HepG2 (cell line): ENCODE data around the gene SPRYD4. TPM values are rescaled to one million over a fixed set of nuclear protein-coding genes. Genes with fewer than 3 reads are reported as not detected.

Experiments used
- ARHGAP35 ChIP-seq: sonication (generic); formaldehyde crosslinking; IDR thresholded peaks from 2 replicates; pipeline ENCODE4 v1.9.0; 2022; ENCODE audit warnings: mild to moderate bottlenecking, inconsistent platforms, moderate library complexity, missing genetic modification reagents, borderline replicate concordance
- ATF3 ChIP-seq: sonication (generic); formaldehyde crosslinking; IDR thresholded peaks from 2 replicates; pipeline ENCODE4 v1.4.0; 2020; ENCODE audit warnings: missing genetic modification reagents
- DNMT1 ChIP-seq: sonication (generic); formaldehyde crosslinking; IDR thresholded peaks from 2 replicates; pipeline ENCODE4 v1.5.1; 2020; ENCODE audit warnings: mild to moderate bottlenecking, missing genetic modification reagents
- EHMT2 ChIP-seq: fragments of 200-600 bp; sonication (generic); IDR thresholded peaks from 2 replicates; pipeline ENCODE4 v1.7.0; 2017; ENCODE audit warnings: antibody characterized with exemption, low read depth, low read length, borderline replicate concordance
- FOXA1 ChIP-seq, 2 experiments: fragments of 450-650 bp in 1 of 2; sonication (generic) in 1 of 2; formaldehyde crosslinking in 1 of 2; IDR thresholded peaks; 2 replicates each; pipeline versions ENCODE4 v1.4.0 to v1.6.1; 2016 to 2020; ENCODE audit warnings: missing genetic modification reagents in 1 of 2
- KDM4B ChIP-seq: sonication (generic); formaldehyde crosslinking; IDR thresholded peaks from 2 replicates; pipeline ENCODE4 v1.4.0; 2020; ENCODE audit warnings: missing genetic modification reagents
- RARA ChIP-seq: IDR thresholded peaks from 2 replicates; pipeline ENCODE4 v1.6.1; 2016; ENCODE audit warnings: missing genetic modification reagents, missing compliant biosample characterization
- SOX6 ChIP-seq, 2 experiments: fragments of 450-650 bp in 1 of 2; sonication (generic) in 1 of 2; formaldehyde crosslinking in 1 of 2; IDR thresholded peaks; 2 replicates each; pipeline versions ENCODE4 v1.4.0 to v1.6.1; 2017 to 2020; ENCODE audit warnings: antibody characterized with exemption in 1 of 2, mild to moderate bottlenecking in 1 of 2, missing genetic modification reagents in 1 of 2
- TAF1 ChIP-seq: sonication (generic); formaldehyde crosslinking; IDR thresholded peaks from 2 replicates; pipeline ENCODE4 v1.4.0; 2020; ENCODE audit warnings: missing genetic modification reagents
- TBX2 ChIP-seq: sonication (generic); formaldehyde crosslinking; IDR thresholded peaks from 2 replicates; pipeline ENCODE4 v1.5.0; 2020; ENCODE audit warnings: missing genetic modification reagents, mild to moderate bottlenecking, borderline replicate concordance
- TRIM24 ChIP-seq: sonication (generic); formaldehyde crosslinking; IDR thresholded peaks from 2 replicates; pipeline ENCODE4 v1.8.0; 2022; ENCODE audit warnings: mild to moderate bottlenecking, missing genetic modification reagents
- YY1 ChIP-seq: IDR thresholded peaks from 2 replicates; pipeline ENCODE4 v1.6.1; 2011; ENCODE audit warnings: low read length, low read depth, moderate library complexity, mild to moderate bottlenecking; ENCODE audit not compliant: insufficient read depth, insufficient replicate concordance
- ZNF260 ChIP-seq: sonication (generic); formaldehyde crosslinking; IDR thresholded peaks from 2 replicates; pipeline ENCODE4 v1.4.0; 2020; ENCODE audit warnings: missing genetic modification reagents, low read depth, mild to moderate bottlenecking, borderline replicate concordance
- ZNF468 ChIP-seq: sonication (generic); formaldehyde crosslinking; IDR thresholded peaks from 2 replicates; pipeline ENCODE4 v1.8.0; 2022; ENCODE audit warnings: mild to moderate bottlenecking, moderate library complexity, missing genetic modification reagents
- ZNF562 ChIP-seq: sonication (generic); formaldehyde crosslinking; IDR thresholded peaks from 2 replicates; pipeline ENCODE4 v1.8.0; 2022; ENCODE audit warnings: missing genetic modification reagents, borderline replicate concordance
- ZNF574 ChIP-seq: sonication (generic); formaldehyde crosslinking; IDR thresholded peaks from 2 replicates; pipeline ENCODE4 v1.4.0; 2020; ENCODE audit warnings: missing genetic modification reagents
- ZNF800 ChIP-seq: sonication (generic); formaldehyde crosslinking; IDR thresholded peaks from 2 replicates; pipeline ENCODE4 v1.4.0; 2020; ENCODE audit warnings: missing genetic modification reagents
- ZNF850 ChIP-seq: sonication (generic); formaldehyde crosslinking; conservative IDR thresholded peaks from 2 replicates; pipeline ENCODE4 v1.9.0; 2021; ENCODE audit warnings: mild to moderate bottlenecking, missing genetic modification reagents
- polyA plus RNA-seq, 8 experiments: library from polyadenylated mRNA; depleted of rRNA in 3 of 8; stranded (reverse) in 7 of 8; unstranded in 1 of 8; fragments of >200 nt; fragmentation: Illumina TruSeq in 4 of 8; extraction: Trizol in 4 of 8; gene quantifications; 2 replicates each; pipeline versions ENCODE4 v1.2.1 to v1.2.3, GENCODE V29; 2011 to 2016; ENCODE audit warnings: low read depth in 4 of 8, missing spikeins in 1 of 8, mixed read lengths in 1 of 8; ENCODE audit not compliant: insufficient read depth in 1 of 8
- total RNA-seq, 5 experiments: library from RNA; depleted of rRNA; stranded (reverse); fragments of >200 nt; fragmentation: Illumina TruSeq; extraction: Trizol; gene quantifications; 2 replicates each; pipeline ENCODE4 v1.2.3, GENCODE V29; 2016; ENCODE audit warnings: low read depth in 1 of 5
- TF ChIP-seq, protein P1 (sequence below): sonication (generic); formaldehyde crosslinking; IDR thresholded peaks from 2 replicates; pipeline ENCODE4 v1.4.0; 2020; ENCODE audit warnings: missing genetic modification reagents
- TF ChIP-seq, protein P2 (sequence below): sonication (generic); formaldehyde crosslinking; conservative IDR thresholded peaks from 2 replicates; pipeline ENCODE4 v1.8.1; 2023; ENCODE audit warnings: missing genetic modification reagents

SPRYD4 gene
- total and polyA plus RNA-seq, 2 of the 13 experiments (the other 11 are each of a cell fraction or from before 2014, with no cell fraction given) = 3.9 to 4.5 TPM

DNA sequence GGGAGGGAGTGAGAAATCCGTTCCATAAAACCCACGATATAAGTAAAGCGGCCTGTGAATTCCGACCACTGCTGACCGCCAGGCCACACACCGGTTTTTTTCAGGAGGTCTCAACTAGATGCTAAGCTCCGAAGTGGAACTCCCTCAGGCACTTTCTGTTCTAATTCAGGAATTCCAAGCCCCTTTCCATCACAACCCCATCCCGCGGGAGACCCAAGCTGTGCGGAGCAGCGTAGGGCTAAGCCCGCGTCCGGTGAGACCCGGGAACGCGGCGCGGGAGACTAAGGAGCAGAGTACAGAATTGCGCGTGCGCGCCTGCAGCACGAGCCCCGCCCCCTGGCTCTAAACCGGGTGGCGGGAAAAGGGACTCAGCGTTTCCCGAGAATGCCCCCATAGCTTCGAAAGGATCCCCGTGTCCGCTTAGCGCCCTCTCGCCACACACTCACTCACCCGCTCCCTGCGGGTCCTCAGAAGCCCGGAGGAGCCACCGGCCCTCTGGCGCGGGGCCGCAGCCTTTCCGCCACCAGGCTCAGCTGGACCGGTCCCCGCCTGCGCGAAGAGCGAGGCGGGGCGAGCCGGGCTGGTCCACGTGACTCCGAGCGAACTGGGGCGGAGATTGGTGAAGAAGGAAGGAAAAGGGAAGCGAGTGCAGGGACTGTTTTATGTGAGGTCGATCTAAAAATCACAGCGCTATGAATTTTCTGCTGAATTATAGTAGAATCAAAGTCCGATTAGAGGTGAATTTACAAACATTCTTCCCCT lies 19.3 kb upstream of the SPRYD4 start, which contains the start of gene TIMELESS (continued):
- TF ChIP-seq EHMT2 (no peak), ZNF260 (no peak), RARA (CRISPR knock-in tag) (0 out of 2 replicates have a peak, but pooled peaks have one; percentile 28), ZNF468 (CRISPR knock-in tag) (no peak), SOX6 (IDR thresholded peaks at IDR 0.05) (no peak), SOX6 (CRISPR knock-in tag; IDR thresholded peaks at IDR 0.05) (peak; percentile 55), TAF1 (CRISPR knock-in tag) (peak; percentile 77; the same call in 1 of the 2 replicates), ZNF574 (CRISPR knock-in tag) (peak; percentile 83), DNMT1 (no peak), YY1 (peak; percentile 49), ATF3 (CRISPR knock-in tag) (peak; percentile 12; the same call in 1 of the 2 replicates), TBX2 (peak; percentile 87), ARHGAP35 (CRISPR knock-in tag) (peak; percentile 77; the same call in 1 of the 2 replicates), ZNF562 (no peak), ZNF850 (CRISPR knock-in tag) (0 out of 2 replicates have a peak, but pooled peaks have one; percentile 59), KDM4B (CRISPR knock-in tag) (no peak), ZNF800 (peak; percentile 82; the same call in 1 of the 2 replicates), FOXA1 (IDR thresholded peaks at IDR 0.05) (no peak), FOXA1 (CRISPR knock-in tag; IDR thresholded peaks at IDR 0.05) (no peak), TRIM24 (CRISPR knock-in tag) (no peak)
- TF ChIP-seq, protein P1, sequence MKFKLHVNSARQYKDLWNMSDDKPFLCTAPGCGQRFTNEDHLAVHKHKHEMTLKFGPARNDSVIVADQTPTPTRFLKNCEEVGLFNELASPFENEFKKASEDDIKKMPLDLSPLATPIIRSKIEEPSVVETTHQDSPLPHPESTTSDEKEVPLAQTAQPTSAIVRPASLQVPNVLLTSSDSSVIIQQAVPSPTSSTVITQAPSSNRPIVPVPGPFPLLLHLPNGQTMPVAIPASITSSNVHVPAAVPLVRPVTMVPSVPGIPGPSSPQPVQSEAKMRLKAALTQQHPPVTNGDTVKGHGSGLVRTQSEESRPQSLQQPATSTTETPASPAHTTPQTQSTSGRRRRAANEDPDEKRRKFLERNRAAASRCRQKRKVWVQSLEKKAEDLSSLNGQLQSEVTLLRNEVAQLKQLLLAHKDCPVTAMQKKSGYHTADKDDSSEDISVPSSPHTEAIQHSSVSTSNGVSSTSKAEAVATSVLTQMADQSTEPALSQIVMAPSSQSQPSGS (CRISPR knock-in tag) = 0 out of 2 replicates have a peak, but pooled peaks have one; percentile 32
- TF ChIP-seq, protein P2, sequence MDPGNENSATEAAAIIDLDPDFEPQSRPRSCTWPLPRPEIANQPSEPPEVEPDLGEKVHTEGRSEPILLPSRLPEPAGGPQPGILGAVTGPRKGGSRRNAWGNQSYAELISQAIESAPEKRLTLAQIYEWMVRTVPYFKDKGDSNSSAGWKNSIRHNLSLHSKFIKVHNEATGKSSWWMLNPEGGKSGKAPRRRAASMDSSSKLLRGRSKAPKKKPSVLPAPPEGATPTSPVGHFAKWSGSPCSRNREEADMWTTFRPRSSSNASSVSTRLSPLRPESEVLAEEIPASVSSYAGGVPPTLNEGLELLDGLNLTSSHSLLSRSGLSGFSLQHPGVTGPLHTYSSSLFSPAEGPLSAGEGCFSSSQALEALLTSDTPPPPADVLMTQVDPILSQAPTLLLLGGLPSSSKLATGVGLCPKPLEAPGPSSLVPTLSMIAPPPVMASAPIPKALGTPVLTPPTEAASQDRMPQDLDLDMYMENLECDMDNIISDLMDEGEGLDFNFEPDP (CRISPR knock-in tag) = 0 out of 2 replicates have a peak, but pooled peaks have one; percentile 49
